Smooth muscle cell (in vitro differentiated cells): ENCODE results near the gene DEAF1. TPM values are rescaled to one million over a fixed set of nuclear protein-coding genes. Genes with fewer than 3 reads are reported as not detected.

Experiments
- DNase-seq: peaks from one replicate; lab custom pipeline; 2025; ENCODE audit not compliant: unreplicated experiment; lab: John Stamatoyannopoulos, UW
- H2AFZ ChIP-seq: fragments of 200-600 bp; sonication (generic); 2 replicates; pipeline ENCODE4 v1.6.0; 2016; ENCODE audit warnings: antibody characterized with exemption, low read depth, mild to moderate bottlenecking
- H3F3A ChIP-seq: fragments of 200-600 bp; sonication (generic); 2 replicates; pipeline ENCODE4 v1.6.0; 2017; ENCODE audit warnings: antibody characterized with exemption, low read depth
- H3K27ac ChIP-seq: fragments of 200-600 bp; sonication (generic); 2 replicates; pipeline ENCODE4 v1.5.1; 2016; ENCODE audit warnings: low read depth, mild to moderate bottlenecking
- H3K27me3 ChIP-seq: fragments of 200-600 bp; sonication (generic); 2 replicates; pipeline ENCODE4 v1.6.1; 2016; ENCODE audit warnings: low read depth, mild to moderate bottlenecking
- H3K36me3 ChIP-seq: fragments of 200-600 bp; sonication (generic); 2 replicates; pipeline ENCODE4 v1.5.1; 2016; ENCODE audit warnings: low read depth
- H3K4me1 ChIP-seq: fragments of 200-600 bp; sonication (generic); 2 replicates; pipeline ENCODE4 v1.5.1; 2016; ENCODE audit warnings: low read depth
- H3K4me2 ChIP-seq: fragments of 200-600 bp; sonication (generic); 2 replicates; pipeline ENCODE4 v1.6.0; 2016; ENCODE audit warnings: mild to moderate bottlenecking
- H3K4me3 ChIP-seq: fragments of 200-600 bp; sonication (generic); 2 replicates; pipeline ENCODE4 v1.5.1; 2016; ENCODE audit warnings: mild to moderate bottlenecking
- H3K79me2 ChIP-seq: fragments of 200-600 bp; sonication (generic); 2 replicates; pipeline ENCODE4 v1.6.0; 2016; ENCODE audit warnings: low read depth, mild to moderate bottlenecking
- H3K9ac ChIP-seq: fragments of 200-600 bp; sonication (generic); 2 replicates; pipeline ENCODE4 v1.6.0; 2016; ENCODE audit warnings: low read depth
- H3K9me3 ChIP-seq: fragments of 200-600 bp; sonication (generic); replicated peaks from 2 replicates; pipeline ENCODE4 v1.5.1; 2016; ENCODE audit warnings: low read depth
- H4K20me1 ChIP-seq: fragments of 200-600 bp; sonication (generic); 2 replicates; pipeline ENCODE4 v1.6.0; 2016; ENCODE audit warnings: low read depth
- WGBS: methylation state at CpG from one replicate; pipeline ENCODE4 v1.1.7; 2016; ENCODE audit warnings: low lambda C conversion rate; 5-methylcytosine and 5-hydroxymethylcytosine counted together
- polyA plus RNA-seq: library from polyadenylated mRNA; unstranded; fragments of >200 nt; fragmentation: Nextera tagmentation; extraction: Ambion mirVana; gene quantifications from 2 replicates; pipeline ENCODE4 v1.2.1, GENCODE V29; 2016
- total RNA-seq: library from RNA; depleted of rRNA; stranded (reverse); fragments of >200 nt; gene quantifications from 2 replicates; pipeline ENCODE4 v1.2.3, GENCODE V29; 2014
- TF ChIP-seq, protein P1 (sequence below): fragments of 200-600 bp; sonication (generic); IDR thresholded peaks from 2 replicates; pipeline ENCODE4 v1.5.1; 2017; ENCODE audit warnings: borderline replicate concordance, mild to moderate bottlenecking, antibody characterized with exemption; ENCODE audit not compliant: insufficient read depth, poor library complexity, severe bottlenecking

The DEAF1 gene
- total and polyA plus RNA-seq, 2 experiments from 2014 or later, result 18.7 to 39.2 TPM

DNA sequence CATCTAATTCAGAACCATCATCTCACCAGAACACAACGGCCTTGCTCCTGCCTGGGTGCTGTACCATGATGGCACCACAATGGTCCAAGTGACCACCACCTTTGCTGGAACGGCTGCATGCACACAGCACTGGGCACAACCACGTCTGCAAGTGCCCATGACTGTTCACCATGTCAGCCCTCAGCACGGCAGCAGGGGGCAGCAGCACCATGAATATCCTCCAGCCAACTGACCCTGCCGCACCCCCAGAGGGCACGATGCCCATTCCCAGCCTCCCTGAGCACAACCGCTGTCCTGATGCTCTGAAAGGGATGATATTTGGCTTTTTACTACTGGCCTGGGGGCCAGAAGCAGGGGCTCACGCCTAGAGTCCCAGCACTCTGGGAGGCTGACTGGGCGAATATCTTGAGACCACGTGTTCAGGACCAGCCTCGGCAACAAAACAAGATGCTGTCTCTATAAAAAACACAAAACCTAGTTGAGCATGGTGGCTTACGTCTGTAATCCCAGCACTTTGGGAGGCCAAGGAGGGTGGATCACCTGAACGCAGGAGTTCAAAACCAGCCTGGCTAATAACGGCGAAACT lies 32.2 kb downstream of the DEAF1 start:
- H4K20me1 ChIP-seq, result peaks cover 57% of the 10 kb centered on the region
- no peak overlapping the region for H3K4me2 ChIP-seq
- H3K9me3 ChIP-seq, result no peaks in the 10 kb centered on the region
- H3K4me3 ChIP-seq, result no peak overlapping the region
- H3K9ac ChIP-seq, result no peak overlapping the region
- no peaks in the 10 kb centered on the region for H3K36me3 ChIP-seq
- no peaks in the 10 kb centered on the region for H3F3A ChIP-seq
- H3K4me1 ChIP-seq, result no peaks in the 10 kb centered on the region
- TF ChIP-seq, protein P1, sequence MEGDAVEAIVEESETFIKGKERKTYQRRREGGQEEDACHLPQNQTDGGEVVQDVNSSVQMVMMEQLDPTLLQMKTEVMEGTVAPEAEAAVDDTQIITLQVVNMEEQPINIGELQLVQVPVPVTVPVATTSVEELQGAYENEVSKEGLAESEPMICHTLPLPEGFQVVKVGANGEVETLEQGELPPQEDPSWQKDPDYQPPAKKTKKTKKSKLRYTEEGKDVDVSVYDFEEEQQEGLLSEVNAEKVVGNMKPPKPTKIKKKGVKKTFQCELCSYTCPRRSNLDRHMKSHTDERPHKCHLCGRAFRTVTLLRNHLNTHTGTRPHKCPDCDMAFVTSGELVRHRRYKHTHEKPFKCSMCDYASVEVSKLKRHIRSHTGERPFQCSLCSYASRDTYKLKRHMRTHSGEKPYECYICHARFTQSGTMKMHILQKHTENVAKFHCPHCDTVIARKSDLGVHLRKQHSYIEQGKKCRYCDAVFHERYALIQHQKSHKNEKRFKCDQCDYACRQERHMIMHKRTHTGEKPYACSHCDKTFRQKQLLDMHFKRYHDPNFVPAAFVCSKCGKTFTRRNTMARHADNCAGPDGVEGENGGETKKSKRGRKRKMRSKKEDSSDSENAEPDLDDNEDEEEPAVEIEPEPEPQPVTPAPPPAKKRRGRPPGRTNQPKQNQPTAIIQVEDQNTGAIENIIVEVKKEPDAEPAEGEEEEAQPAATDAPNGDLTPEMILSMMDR, result peak; percentile 58
- no peak overlapping the region for H3K27ac ChIP-seq
- DNase-seq, result no peak
- WGBS, result 81% methylated on average over 15 of the region's 15 CpGs
- H3K27me3 ChIP-seq, result no peaks in the 10 kb centered on the region
- no peak overlapping the region for H2AFZ ChIP-seq
- no peaks in the 10 kb centered on the region for H3K79me2 ChIP-seq

DNA sequence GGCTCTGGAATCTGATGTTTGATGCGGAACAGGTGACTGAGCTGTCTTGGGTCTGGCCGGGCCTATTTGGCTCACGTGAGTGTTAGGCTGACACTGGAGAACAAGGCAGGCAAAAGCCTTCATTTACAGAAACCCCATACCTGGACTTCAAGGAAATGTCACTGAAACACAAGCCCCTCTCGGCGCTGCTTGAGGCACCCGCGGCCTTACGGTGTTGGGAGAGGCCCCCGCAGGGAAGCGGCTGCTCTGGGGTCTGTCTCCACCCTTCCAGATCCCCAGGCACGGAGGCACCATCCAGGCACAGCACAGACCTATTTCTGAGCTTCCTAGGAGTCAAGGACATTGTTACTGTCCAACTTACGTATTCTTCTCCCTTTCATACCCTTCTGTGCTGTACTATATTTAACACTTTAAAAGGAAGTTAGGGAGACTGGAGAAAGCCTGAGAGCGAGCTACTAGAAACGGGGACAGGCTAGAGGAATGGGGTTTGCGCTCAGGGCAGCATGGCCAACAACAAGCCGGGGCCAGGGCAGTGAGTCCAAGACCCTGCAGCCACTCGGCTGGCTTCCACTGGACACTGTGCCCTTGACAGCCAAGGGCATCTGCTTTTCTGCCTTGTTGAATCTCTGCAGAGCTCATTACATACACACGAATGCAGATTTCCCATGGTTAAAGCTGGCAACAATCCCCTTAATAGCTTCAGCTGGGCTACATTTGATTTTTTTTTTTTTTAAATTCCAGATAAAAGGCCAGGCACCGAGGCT lies 34.2 kb downstream of the DEAF1 start:
- TF ChIP-seq, protein P1, result no peak
- Histone ChIP-seq H3K4me2 (no peak overlapping the region), H3K9ac (no peak overlapping the region), H3K4me3 (no peak overlapping the region), H4K20me1 (peaks cover 56% of the 10 kb centered on the region), H3K79me2 (no peaks in the 10 kb centered on the region), H3K36me3 (no peaks in the 10 kb centered on the region), H3K27me3 (no peaks in the 10 kb centered on the region), H3F3A (no peaks in the 10 kb centered on the region), H3K4me1 (no peaks in the 10 kb centered on the region), H3K27ac (no peak overlapping the region), H3K9me3 (no peaks in the 10 kb centered on the region), H2AFZ (no peak overlapping the region)
- 91% methylated on average over 19 of the region's 19 CpGs for WGBS
- DNase-seq, result no peak

DNA sequence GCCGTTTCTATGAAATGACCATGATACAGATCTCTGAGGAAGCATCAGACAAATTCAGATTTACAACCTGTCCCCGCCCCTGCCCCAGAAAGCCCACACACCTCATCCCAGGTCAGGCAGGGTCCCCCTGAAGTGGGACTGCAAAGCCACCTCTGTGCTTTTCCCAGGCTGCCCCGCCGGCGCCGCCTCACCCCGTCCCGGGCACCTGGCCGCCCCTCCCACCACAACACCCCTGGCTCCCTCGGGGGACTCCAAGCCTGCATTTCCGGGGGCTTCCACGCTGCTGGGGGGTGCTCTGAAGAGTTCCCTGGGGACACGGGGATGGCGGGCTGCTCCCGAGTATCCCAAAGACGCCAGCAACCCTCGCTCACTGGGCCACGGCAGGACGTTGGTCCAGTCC lies 34.7 kb downstream of the DEAF1 start:
- Histone ChIP-seq H3K9ac (no peak overlapping the region), H3K27ac (no peak overlapping the region), H3K27me3 (no peaks in the 10 kb centered on the region), H4K20me1 (peaks cover 52% of the 10 kb centered on the region), H3K79me2 (no peaks in the 10 kb centered on the region), H3F3A (no peaks in the 10 kb centered on the region), H3K36me3 (no peaks in the 10 kb centered on the region), H3K9me3 (no peaks in the 10 kb centered on the region), H3K4me1 (no peaks in the 10 kb centered on the region), H3K4me2 (no peak overlapping the region), H3K4me3 (no peak overlapping the region), H2AFZ (no peak overlapping the region)
- DNase-seq, result no peak
- TF ChIP-seq, protein P1, result no peak
- 95% methylated on average over 16 of the region's 19 CpGs for WGBS
